Glutamatergic neuron (in vitro differentiated cells): ENCODE data around the gene CRNKL1. TPM values are rescaled to one million over a fixed set of nuclear protein-coding genes. Genes with fewer than 3 reads are reported as not detected.

Experiments used
- DNase-seq: peaks from one replicate; pipeline ENCODE4 v3.0.0; 2022
- H3K27ac Mint-ChIP-seq: one replicate; pipeline ENCODE4 v1.8.0; 2020; ENCODE audit warnings: mild to moderate bottlenecking, mixed read lengths, inconsistent platforms; ENCODE audit not compliant: unreplicated experiment
- H3K27me3 Mint-ChIP-seq: one replicate; pipeline ENCODE4 v1.8.0; 2020; ENCODE audit warnings: mild to moderate bottlenecking, moderate library complexity, mixed read lengths, inconsistent platforms; ENCODE audit not compliant: unreplicated experiment
- H3K36me3 Mint-ChIP-seq: one replicate; pipeline ENCODE4 v1.8.0; 2020; ENCODE audit warnings: mild to moderate bottlenecking, mixed read lengths, inconsistent platforms; ENCODE audit not compliant: unreplicated experiment
- H3K4me1 Mint-ChIP-seq: one replicate; pipeline ENCODE4 v1.8.0; 2020; ENCODE audit warnings: mild to moderate bottlenecking, low read depth, mixed read lengths, inconsistent platforms; ENCODE audit not compliant: unreplicated experiment
- H3K4me3 Mint-ChIP-seq: one replicate; pipeline ENCODE4 v1.8.0; 2020; ENCODE audit warnings: mild to moderate bottlenecking, mixed read lengths, inconsistent platforms; ENCODE audit not compliant: unreplicated experiment
- H3K9me3 Mint-ChIP-seq: one replicate; pipeline ENCODE4 v1.8.0; 2020; ENCODE audit warnings: mild to moderate bottlenecking, moderate library complexity, mixed read lengths, inconsistent platforms; ENCODE audit not compliant: unreplicated experiment
- CTCF ChIP-seq: fragments of 200-600 bp; sonication (generic); IDR thresholded peaks from one replicate; pipeline ENCODE4 v1.5.0; 2021; ENCODE audit not compliant: partially characterized antibody, unreplicated experiment
- total RNA-seq: library from RNA; stranded (reverse); fragmentation: NEBNext Ultra II Directional; extraction: Animal tissue kit (Norgen Biotek cat#: 25700); gene quantifications from one replicate; pipeline ENCODE4 v1.2.1, GENCODE V29; 2021; ENCODE audit not compliant: unreplicated experiment

CRNKL1 gene
- total RNA-seq, 1 donor from 2014 or later, result 28.7 TPM

- Mint-ChIP-seq H3K27me3 (peaks cover 2% of the 10 kb centered on the region), H3K4me3 (peak within 1 kb of the TSS; percentile 75), H3K9me3 (peaks cover 4% of the 10 kb centered on the region), H3K36me3 (no peaks in the 10 kb centered on the region), H3K27ac (peak within 1 kb of the TSS; percentile 90), H3K4me1 (peaks cover 23% of the 10 kb centered on the region)
- DNase-seq, result peak; percentile 98
- peak; percentile 74 for TF ChIP-seq CTCF
These were observed 35.0 kb downstream of the CRNKL1 start, which contains the start of gene NAA20 for GRCh38 chr20:20017001-20017843. Gene NAA20, plus strand, starts transcription at chr20:20017362. Its CDS starts 35 bp downstream, at chr20:20017397.

GRCh38 chr20:20014659-20015058 is 37.6 kb downstream of the CRNKL1 start:
- Mint-ChIP-seq H3K9me3 (peaks cover 4% of the 10 kb centered on the region), H3K4me3 (no peak overlapping the region), H3K36me3 (no peaks in the 10 kb centered on the region), H3K27ac (no peak overlapping the region), H3K4me1 (peaks cover 13% of the 10 kb centered on the region), H3K27me3 (no peaks in the 10 kb centered on the region)
- TF ChIP-seq CTCF, result no peak
- no peak for DNase-seq

GRCh38 chr20:20012541-20012940 is 39.7 kb downstream of the CRNKL1 start:
- H3K27ac Mint-ChIP-seq, result no peak overlapping the region
- H3K27me3 Mint-ChIP-seq, result no peaks in the 10 kb centered on the region
- H3K4me1 Mint-ChIP-seq, result peaks cover 6% of the 10 kb centered on the region
- H3K36me3 Mint-ChIP-seq, result no peaks in the 10 kb centered on the region
- no peak for TF ChIP-seq CTCF
- peaks cover 4% of the 10 kb centered on the region for H3K9me3 Mint-ChIP-seq
- no peak overlapping the region for H3K4me3 Mint-ChIP-seq
- DNase-seq, result no peak

- DNase-seq, result no peak
- H3K4me3 Mint-ChIP-seq, result no peak overlapping the region
- no peak overlapping the region for H3K27ac Mint-ChIP-seq
- peaks cover 4% of the 10 kb centered on the region for H3K4me1 Mint-ChIP-seq
- no peaks in the 10 kb centered on the region for H3K27me3 Mint-ChIP-seq
- TF ChIP-seq CTCF, result no peak
- no peaks in the 10 kb centered on the region for H3K36me3 Mint-ChIP-seq
- H3K9me3 Mint-ChIP-seq, result no peaks in the 10 kb centered on the region
These were observed 41.4 kb downstream of the CRNKL1 start for GRCh38 chr20:20010639-20011500.
